Right lobe of liver (tissue), 6 donors: ENCODE results near the gene LRRC31. TPM values are rescaled to one million over a fixed set of nuclear protein-coding genes. Genes with fewer than 3 reads are reported as not detected.

ENCODE experiments used
- ATAC-seq, 4 donors: fragments of 200-7000 bp; cut with Tn5 transposase; one replicate each; pipeline ENCODE4 v1.9.1; 2020; ENCODE audit warnings: mild to moderate bottlenecking in 4 of 4, moderate library complexity in 4 of 4
- DNase-seq, 3 donors: peaks; one replicate each; pipeline ENCODE4 v3.0.0-alpha.2; 2020
- H3K27ac ChIP-seq, 3 donors: fragments of 200-600 bp; one replicate each; pipeline ENCODE4 v1.8.0; 2022
- H3K27me3 ChIP-seq, 2 donors: fragments of 200-600 bp; one replicate each; pipeline ENCODE4 v1.8.0; 2022
- H3K36me3 ChIP-seq, 4 donors: fragments of 200-600 bp; sonication (generic) in 1 of 4; one replicate each; pipeline versions ENCODE4 v1.5.1 to v1.8.0; 2017 to 2022; ENCODE audit warnings: control low read depth in 1 of 4
- H3K4me1 ChIP-seq, 4 donors: fragments of 200-600 bp; sonication (generic) in 1 of 4; one replicate each; pipeline versions ENCODE4 v1.5.1 to v1.8.0; 2017 to 2022; ENCODE audit warnings: control low read depth in 1 of 4
- H3K4me3 ChIP-seq, 3 donors: fragments of 200-600 bp; one replicate each; pipeline ENCODE4 v1.8.0; 2022
- H3K9me3 ChIP-seq, 4 donors: fragments of 200-600 bp; sonication (generic) in 1 of 4; one replicate each; pipeline versions ENCODE4 v1.5.1 to v1.8.0; 2017 to 2022; ENCODE audit warnings: control low read depth in 1 of 4
- POLR2A ChIP-seq: fragments of 450-650 bp; IDR thresholded peaks from one replicate; pipeline ENCODE4 v1.6.1; 2017; ENCODE audit warnings: antibody characterized with exemption, mild to moderate bottlenecking
- WGBS: methylation state at CpG from one replicate; pipeline ENCODE4 v1.1.6; 2018; ENCODE audit warnings: low coverage, low lambda C conversion rate; ENCODE audit not compliant: insufficient coverage; ENCODE audit errors: missing lambda C conversion rate; 5-methylcytosine and 5-hydroxymethylcytosine counted together
- intact Hi-C, 2 donors: fragments of 100-400 bp; cut with DNase I; formaldehyde crosslinking; loops; one replicate each; pipeline versions ENCODE4 v1.11.2 to v1.14.1; 2022
- total RNA-seq, 6 experiments: library from RNA; depleted of rRNA in 2 of 6; stranded (reverse); fragments of >200 nt in 2 of 6; fragmentation: NEBNext Ultra II Directional in 3 of 6; extraction: Animal tissue kit (Norgen Biotek cat#: 25700) in 3 of 6; gene quantifications; one replicate each; pipeline versions ENCODE4 v1.1.0 to v1.2.4, GENCODE V29; 2016 to 2023
- TF ChIP-seq, protein P1 (sequence below), 4 donors: fragments of 200-600 bp in 3 of 4; fragments of 450-650 bp in 1 of 4; IDR thresholded peaks; one replicate each; pipeline versions ENCODE4 v1.5.1 to v1.8.0; 2016 to 2022; ENCODE audit warnings: antibody characterized with exemption in 4 of 4, mild to moderate bottlenecking in 2 of 4
- donor health status: DM: no; HTN: yes; CAD: no.
- donor health status: DM: no; HTN: no; CAD: no.
- donor health status: DM: no; HTN: no; CAD: no.
- donor health status: DM: no; HTN: yes; CAD: no.
- donor health status: DM: no; HTN: yes; CAD: no.

Gene LRRC31
- total RNA-seq, 6 experiments from 2014 or later = 0.78 to 5.0 (median 2.2) TPM

DNA sequence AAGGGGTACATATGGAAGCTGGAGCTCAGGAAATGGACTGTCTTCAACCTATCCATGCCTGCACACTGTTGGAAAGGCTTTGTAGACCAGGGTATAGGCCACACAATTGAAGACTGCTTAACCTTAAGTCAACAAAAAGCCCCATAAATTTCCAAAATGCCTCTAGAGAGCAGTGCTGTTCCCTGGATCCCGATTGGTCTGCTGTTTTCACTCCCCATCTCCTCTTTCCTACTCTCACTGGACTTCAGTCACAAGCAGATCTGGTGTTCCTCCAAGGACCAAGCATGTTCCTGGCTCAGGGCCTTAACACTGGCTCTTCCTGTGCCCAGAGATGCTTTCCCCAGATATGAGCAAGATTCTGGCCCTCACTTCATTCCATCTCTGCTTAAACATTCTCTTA, 34.2 kb downstream of the LRRC31 start:
- TF ChIP-seq, protein P1, sequence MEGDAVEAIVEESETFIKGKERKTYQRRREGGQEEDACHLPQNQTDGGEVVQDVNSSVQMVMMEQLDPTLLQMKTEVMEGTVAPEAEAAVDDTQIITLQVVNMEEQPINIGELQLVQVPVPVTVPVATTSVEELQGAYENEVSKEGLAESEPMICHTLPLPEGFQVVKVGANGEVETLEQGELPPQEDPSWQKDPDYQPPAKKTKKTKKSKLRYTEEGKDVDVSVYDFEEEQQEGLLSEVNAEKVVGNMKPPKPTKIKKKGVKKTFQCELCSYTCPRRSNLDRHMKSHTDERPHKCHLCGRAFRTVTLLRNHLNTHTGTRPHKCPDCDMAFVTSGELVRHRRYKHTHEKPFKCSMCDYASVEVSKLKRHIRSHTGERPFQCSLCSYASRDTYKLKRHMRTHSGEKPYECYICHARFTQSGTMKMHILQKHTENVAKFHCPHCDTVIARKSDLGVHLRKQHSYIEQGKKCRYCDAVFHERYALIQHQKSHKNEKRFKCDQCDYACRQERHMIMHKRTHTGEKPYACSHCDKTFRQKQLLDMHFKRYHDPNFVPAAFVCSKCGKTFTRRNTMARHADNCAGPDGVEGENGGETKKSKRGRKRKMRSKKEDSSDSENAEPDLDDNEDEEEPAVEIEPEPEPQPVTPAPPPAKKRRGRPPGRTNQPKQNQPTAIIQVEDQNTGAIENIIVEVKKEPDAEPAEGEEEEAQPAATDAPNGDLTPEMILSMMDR (IDR thresholded peaks at IDR 0.05) = no peak
- TF ChIP-seq POLR2A = no peak
- no peaks in the 10 kb centered on the region for H3K9me3 ChIP-seq
- H3K4me3 ChIP-seq = no peak overlapping the region
- H3K27me3 ChIP-seq = no peaks in the 10 kb centered on the region
- intact Hi-C loops = no loop called here
- H3K27ac ChIP-seq = no peak overlapping the region
- 78% methylated on average over 1 of the region's 1 CpG for WGBS
- H3K4me1 ChIP-seq = no peaks in the 10 kb centered on the region
- no peak for ATAC-seq
- no peak for DNase-seq
- no peaks in the 10 kb centered on the region for H3K36me3 ChIP-seq

DNA sequence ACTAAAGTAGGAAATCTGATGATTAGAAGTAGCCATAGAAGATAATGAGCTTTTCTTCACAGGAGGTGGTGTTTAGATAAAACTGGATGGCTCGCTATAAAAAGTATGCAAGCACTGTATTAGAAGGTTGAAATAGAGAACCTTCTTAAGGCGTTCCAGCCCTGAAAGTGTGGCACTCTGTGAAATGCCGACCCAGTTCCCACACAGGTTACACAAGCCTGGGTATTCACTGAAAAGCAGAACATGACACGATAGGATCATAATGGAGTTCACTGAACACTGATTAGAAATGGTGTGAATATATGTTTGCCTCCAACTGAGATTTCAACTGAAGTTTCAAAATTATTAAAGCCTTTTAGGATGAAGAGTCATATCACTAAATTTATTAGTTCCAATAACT, 42.0 kb downstream of the LRRC31 start:
- H3K27me3 ChIP-seq = no peaks in the 10 kb centered on the region
- WGBS = 35% methylated on average over 3 of the region's 4 CpGs
- no peak for ATAC-seq
- no peaks in the 10 kb centered on the region for H3K4me1 ChIP-seq
- intact Hi-C loops = no loop called here
- DNase-seq = no peak
- no peak for TF ChIP-seq POLR2A
- TF ChIP-seq, protein P1 (IDR thresholded peaks at IDR 0.05) = no peak
- no peak overlapping the region for H3K4me3 ChIP-seq
- H3K9me3 ChIP-seq = no peaks in the 10 kb centered on the region
- no peak overlapping the region for H3K27ac ChIP-seq
- H3K36me3 ChIP-seq = no peaks in the 10 kb centered on the region

DNA sequence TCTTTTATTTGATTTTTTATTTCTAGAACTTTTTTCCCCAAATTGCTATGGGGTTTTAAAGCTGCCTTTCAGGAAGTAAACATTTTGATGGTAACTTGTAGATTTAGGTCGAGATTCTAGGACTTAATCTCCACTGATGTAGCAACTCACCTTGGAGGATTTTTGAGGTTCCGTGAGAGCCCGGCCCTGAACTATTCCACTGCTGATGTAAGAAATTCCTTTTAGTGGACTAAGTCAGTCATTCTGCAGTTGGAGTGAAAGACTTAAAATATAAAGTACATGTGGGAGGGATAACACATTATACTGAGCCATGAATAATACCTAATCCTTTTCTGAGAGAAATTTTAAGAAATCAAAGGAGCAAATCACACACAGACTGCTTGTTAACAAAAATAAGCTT, 44.4 kb downstream of the LRRC31 start:
- H3K4me1 ChIP-seq = no peaks in the 10 kb centered on the region
- 65% methylated on average over 2 of the region's 3 CpGs for WGBS
- H3K27me3 ChIP-seq = no peaks in the 10 kb centered on the region
- H3K9me3 ChIP-seq = no peaks in the 10 kb centered on the region
- no peak for DNase-seq
- H3K36me3 ChIP-seq = no peaks in the 10 kb centered on the region
- no peak for ATAC-seq
- H3K27ac ChIP-seq = no peak overlapping the region
- intact Hi-C loops = no loop called here
- H3K4me3 ChIP-seq = no peak overlapping the region
- TF ChIP-seq POLR2A = no peak
- TF ChIP-seq, protein P1 (IDR thresholded peaks at IDR 0.05) = no peak

DNA sequence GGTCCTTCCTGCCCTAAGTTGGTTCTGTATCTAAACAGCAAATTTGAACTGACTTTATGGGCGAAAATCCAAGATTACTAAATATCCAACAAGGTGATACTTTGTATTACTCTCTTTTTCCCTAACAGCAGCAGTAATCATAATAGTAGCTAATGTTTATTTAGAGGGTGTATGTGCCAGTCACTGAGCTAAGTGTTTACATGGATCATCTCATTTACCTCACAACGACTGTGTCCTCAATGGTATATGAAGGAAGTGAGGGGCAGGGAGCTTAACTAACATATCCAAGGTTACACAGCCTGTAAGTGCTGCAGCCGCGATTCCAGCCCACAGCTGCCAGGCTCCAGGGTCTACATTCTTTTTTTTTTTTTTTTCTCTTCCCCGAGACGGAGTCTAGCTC, 46.8 kb downstream of the LRRC31 start:
- H3K9me3 ChIP-seq = no peaks in the 10 kb centered on the region
- TF ChIP-seq, protein P1 (IDR thresholded peaks at IDR 0.05) = no peak
- TF ChIP-seq POLR2A = no peak
- DNase-seq = no peak
- intact Hi-C loops = no loop called here
- H3K4me1 ChIP-seq = no peaks in the 10 kb centered on the region
- WGBS = 67% methylated on average over 6 of the region's 6 CpGs
- no peak for ATAC-seq
- no peaks in the 10 kb centered on the region for H3K36me3 ChIP-seq
- H3K4me3 ChIP-seq = no peak overlapping the region
- H3K27me3 ChIP-seq = no peaks in the 10 kb centered on the region
- H3K27ac ChIP-seq = no peak overlapping the region

DNA sequence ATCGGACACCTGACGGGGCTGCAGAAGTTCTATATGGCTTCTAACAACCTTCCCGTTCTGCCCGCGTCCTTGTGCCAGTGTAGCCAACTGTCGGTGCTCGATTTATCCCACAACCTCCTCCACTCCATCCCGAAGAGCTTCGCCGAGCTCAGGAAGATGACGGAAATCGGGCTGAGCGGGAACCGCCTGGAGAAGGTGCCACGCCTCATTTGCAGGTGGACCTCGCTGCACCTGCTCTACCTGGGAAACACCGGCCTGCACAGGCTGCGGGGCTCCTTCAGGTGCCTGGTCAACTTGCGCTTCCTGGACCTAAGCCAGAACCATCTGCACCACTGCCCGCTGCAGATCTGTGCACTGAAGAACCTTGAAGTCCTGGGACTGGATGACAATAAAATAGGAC, 47.2 kb downstream of the LRRC31 start:
- no peaks in the 10 kb centered on the region for H3K27me3 ChIP-seq
- no peak for DNase-seq
- no peak overlapping the region for H3K4me3 ChIP-seq
- H3K4me1 ChIP-seq = no peaks in the 10 kb centered on the region
- no peaks in the 10 kb centered on the region for H3K9me3 ChIP-seq
- 91% methylated on average over 16 of the region's 20 CpGs for WGBS
- intact Hi-C loops = no loop called here
- no peaks in the 10 kb centered on the region for H3K36me3 ChIP-seq
- TF ChIP-seq, protein P1 (IDR thresholded peaks at IDR 0.05) = no peak
- TF ChIP-seq POLR2A = no peak
- no peak overlapping the region for H3K27ac ChIP-seq
- no peak for ATAC-seq
